ENCODE data around the gene ZNF516.

The ZNF516 gene

DNA sequence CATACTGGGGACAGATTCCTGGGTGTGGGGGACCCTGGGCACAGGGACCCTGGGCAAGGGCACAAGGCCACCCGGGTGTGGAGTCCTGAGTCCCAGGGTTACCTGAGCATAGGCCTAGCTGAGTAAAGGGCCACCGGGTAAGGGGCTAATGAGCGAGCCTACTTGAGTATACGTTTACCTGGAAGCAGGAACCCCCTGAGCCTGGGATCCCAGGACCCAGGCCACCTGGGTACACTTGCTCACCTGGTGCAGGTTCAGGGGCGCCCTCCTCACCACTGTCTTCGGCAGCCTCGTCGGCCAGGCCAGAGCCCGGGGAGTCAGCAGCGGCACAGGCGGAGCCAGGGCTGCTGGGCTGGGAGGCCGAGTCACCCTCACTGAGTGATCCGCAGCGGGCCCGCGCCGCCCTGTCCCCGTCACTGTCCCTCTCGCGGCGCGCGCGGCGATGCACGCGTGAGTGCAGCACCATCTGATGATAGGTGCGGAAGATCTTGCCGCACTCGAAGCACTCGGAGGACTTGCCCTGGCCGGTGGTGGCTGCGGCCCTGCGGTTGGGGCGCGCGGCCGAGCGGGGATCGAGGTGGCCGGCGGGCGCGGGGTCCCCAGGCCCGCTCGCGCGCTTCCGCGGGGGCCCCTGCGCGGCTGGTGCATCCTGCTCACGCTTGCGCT lies 53.9 kb downstream of the ZNF516 start:
- no peak for DNase-seq

DNA sequence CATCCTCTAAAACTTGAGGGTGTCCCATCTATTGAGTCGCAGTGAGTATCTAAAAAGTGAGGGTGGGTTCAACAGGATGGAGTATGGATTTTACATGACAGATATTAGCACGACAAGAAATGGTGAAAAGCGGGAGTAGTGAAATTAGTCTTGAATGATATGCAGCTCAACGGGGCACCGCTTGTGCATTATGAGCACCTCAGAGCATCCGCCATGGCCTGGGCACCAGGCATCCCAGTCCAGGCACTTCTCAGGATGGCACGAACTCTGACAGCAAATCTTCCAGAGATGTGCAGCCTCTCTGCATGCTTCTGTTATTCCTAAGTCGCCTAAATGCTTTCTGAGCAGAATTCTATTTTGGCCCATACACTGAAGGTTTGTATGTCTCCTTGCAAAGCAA lies 57.1 kb downstream of the ZNF516 start:
- no peak for DNase-seq

DNA sequence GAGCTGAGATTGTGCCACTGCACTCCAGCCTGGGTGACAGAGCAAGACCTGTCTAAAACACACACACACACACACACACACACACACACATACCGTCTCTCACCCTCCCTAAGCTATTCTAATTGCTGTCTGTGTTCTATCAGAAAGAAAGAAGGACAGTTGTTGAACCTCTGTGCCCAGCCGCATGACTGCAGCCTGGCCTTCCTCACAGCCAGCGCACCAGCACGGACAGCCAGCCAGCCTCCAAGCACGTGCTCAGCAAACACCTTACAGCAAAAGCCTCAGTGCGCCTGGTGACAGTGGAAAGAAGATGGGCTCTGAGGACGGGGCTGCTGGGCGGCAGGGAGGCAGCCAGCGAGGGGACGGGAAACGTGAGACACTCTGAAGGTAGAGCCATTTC lies 58.0 kb downstream of the ZNF516 start:
- no peak for DNase-seq

DNA sequence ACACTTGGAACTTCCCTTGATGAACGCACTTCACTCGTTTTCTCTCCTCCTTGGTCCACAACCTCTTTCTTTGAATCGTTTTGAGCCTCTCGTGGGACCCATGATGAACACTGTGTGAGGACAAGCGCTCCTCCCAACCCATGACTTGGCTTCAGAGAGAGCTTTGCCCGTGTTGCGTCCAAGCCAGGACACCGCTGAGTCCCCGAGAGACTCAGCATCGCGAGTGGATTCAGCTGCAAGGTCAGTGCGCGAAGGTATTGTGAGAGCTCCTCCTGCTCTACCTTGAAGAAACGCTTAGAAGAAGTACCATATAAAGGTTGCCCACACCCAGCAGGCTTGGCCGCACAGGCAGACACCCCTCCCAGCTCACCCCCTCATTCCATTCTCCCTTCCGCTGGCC lies 58.7 kb downstream of the ZNF516 start:
- no peak for DNase-seq

DNA sequence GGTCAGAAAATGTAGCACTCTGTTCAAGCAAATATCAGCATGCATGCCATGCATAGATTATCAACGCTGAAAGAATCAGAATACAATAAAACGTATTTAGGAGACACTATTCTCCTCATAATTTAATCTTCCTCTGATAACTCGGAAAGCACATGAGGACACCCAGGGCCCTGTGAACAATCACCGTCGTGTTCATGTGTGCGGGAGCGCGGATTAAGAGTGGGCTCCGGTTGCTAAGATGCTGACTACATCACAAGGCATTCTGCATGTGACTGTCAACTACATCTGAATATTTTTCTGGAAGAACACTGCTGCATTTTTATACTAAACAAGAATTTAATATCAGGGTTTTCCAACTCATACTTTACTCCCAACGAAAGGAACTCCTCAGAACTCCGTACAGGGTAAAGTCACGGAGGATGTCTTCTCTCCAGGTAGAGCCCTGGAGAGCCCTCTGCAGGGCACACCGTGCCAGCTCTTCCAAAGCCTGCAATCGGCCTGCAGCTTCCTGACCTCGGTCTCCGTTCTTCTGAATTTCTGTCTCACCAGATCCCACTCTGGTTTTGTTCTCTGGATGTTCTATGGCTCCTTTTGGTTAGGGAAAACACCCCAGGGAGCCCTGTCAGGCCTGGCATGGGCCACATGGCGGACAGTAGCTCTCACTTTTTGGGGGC lies 59.6 kb downstream of the ZNF516 start:
- DNase-seq, result no peak

DNA sequence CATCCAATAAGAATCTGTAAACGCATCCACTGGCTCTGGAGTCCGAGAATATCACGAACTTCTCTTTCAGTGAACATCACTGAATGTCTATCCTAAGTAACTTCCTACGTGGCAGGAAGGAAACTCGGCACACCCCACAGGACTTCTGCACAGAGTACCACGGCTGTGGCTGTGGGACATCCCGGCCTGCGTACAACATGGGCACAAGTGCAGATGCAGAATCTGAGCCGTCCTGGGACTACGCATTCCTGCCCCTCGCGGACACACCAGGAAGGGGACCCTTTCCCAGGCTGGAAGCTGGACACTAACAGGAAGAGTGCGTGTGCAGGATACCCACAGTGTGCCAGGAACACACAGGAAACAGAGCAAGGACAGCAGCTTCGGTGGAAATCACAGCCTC lies 60.6 kb downstream of the ZNF516 start:
- no peak for DNase-seq

DNA sequence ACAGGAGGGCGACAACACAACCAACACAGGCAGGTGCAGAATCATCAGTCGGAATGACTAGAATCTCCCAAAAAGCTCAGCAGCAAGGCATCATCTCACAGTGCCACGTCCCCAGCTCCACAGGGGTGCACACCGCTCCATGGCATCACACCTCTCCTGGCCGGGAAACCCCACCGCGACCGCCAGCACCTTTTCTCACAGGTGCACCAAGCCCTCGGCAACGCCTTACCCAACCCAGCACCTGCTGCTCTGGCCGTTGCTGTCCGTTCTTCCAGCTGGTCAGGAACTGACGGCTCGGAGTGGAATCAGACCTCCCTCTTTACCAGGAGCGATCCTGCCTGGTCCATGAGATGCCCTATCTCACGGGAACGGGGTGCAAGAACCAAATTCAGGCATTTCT lies 61.3 kb downstream of the ZNF516 start:
- no peak for DNase-seq

DNA sequence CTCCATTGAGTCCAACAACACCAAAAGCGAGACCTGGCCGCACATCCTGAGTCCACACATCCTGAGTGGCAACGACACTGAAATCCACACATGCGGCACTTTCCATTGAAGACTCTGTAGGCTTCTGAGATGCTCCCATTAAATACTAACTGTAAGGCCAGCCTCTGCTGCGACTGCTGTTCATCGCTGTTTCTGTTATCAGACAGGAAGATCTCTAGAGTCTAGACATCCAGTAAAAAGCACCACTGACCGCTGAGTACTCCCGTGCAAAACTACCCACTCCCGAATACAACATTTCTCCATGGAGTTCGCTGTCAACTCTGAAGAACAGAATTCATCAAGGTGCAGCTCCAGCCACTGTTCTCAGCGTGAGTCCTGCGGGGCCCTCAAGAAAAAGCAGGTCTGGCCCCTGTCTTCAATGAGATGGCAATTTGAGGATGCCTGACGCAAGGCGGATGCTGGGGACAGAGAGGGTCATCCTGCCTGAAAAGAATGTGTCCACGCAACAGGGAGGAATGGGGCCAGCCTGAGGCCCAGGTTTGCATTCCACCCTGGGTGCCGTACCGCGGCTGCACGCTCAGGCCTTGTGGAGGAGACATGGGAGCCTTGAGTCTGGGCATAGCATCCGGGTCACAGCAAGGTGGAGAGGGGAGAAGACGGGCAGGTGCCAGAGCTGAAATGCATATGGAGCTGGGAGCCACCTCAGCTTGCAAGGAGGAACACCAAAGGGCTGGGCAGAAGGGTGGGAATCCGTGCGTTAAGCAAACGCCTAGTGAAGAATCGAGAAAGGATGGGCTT lies 61.9 kb downstream of the ZNF516 start:
- no peak for DNase-seq

DNA sequence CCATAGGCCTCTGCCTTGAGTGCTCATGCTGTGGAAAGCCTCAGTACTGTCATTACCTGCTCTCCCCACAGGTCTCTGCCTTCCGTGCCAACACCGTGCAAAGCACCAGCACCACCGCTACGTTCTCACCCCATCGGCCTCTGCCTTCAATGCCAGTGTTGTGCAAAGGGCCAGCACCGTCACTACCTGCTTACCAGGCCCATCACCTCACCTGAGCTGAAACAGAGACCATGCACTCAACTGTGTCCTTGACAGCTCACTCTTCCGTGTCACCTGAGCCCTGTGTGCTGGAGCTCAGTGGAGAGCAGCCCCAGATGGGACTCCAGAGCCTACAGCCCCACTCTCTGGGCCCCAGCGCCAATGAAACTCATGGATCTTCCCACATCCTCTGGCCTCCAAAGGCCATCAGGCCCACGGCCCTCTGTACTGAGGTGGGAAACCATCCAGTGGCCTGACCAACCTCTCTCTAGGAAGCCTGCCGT lies 62.7 kb downstream of the ZNF516 start:
- no peak for DNase-seq

DNA sequence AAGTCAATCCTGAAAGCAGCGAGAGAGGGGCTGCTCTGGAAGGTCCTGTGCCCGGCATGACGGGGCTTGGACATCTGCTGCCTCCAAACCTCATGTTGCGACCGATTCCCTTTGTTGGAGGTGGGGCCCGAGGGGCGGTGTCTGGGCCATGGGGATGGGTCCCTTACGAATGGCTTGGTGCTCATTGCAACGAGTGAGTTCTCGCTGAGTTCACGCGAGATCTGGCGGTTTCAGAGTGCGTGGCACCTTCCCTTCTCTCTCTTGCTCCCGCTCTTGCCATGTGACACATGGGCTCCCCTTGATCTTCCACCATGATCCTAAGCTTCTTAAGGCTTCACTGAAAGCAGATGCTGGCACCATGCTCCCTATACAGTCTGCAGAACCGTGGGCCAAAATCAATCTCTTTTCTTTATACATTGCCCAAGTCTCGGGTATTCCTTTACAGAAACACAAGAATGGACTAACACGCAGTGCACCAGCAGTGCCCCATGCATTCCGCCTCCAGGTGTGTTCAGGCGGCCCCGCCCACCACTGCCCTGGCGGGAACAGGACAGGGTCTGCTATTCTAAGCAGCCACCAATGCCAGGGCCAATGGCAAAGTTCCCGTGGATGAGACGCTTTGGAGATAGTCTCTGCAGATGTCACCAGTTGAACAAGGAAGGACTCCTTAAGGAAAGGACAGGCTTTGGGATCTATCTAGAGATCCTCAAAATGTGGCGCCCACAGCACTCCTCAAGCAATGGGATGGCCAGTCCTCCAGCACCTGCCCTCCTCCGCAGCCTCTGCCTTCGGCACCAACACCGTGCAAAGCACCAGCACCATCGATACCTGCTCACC lies 63.4 kb downstream of the ZNF516 start:
- DNase-seq, result peak; percentile 31 to 37

DNA sequence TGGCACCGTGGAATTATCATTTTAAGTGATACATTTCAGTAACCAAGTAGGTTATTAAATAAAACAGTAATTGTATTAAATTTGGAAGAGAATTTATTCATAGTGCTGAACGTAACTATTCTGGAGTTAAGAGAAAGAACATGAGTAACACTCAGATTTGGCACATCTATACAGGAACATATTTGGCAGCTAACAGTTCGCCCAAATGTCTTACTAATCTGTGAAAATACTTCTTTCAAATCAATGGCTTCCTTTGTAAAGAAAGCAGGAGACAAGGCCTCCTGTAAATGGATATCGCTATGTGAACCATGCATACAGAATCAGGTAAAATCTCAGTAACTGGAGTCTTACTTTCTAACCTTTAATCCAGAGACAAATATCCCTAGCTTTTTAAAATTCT lies 64.4 kb downstream of the ZNF516 start:
- no peak for DNase-seq

DNA sequence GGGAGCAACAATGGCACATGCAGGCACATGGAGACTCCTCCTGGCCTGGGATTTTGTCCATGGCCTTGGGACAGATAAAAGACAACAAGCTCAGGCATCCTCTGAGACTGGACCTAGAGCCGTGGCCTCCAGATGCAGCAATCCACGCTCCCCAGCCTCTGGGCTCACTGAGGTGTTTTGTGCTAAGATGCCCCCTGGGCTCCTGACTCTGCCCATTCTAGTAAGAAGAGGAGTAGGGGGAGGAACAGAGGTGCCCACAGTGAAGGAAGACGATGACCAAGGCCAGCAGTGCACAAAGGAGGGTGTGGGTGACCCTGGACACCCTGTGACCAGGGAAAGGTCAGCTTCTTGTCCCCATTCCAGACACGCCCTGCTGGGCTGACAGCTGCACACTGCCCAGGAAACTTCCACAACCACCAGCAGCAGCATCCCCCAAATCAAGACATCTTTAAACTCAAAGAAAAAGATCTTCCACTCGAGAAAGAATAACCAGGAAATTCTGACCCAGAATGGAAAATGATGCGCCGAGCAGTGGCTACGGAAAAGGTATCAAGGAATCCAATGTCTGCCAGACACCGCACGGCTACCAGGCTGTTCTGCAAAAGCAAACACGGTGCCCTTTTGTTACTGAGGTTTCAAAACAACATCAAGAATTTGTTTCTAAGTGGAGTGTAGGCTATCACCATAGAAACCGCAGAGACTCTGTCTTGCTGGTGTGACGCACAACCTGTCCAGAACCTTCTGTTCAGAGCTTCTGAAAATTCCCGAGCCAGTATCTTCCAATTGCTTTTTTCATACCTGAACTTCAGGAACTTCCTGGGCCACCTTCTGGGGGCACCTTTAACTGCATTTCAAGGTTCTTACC lies 65.5 kb downstream of the ZNF516 start:
- DNase-seq, result no peak

DNA sequence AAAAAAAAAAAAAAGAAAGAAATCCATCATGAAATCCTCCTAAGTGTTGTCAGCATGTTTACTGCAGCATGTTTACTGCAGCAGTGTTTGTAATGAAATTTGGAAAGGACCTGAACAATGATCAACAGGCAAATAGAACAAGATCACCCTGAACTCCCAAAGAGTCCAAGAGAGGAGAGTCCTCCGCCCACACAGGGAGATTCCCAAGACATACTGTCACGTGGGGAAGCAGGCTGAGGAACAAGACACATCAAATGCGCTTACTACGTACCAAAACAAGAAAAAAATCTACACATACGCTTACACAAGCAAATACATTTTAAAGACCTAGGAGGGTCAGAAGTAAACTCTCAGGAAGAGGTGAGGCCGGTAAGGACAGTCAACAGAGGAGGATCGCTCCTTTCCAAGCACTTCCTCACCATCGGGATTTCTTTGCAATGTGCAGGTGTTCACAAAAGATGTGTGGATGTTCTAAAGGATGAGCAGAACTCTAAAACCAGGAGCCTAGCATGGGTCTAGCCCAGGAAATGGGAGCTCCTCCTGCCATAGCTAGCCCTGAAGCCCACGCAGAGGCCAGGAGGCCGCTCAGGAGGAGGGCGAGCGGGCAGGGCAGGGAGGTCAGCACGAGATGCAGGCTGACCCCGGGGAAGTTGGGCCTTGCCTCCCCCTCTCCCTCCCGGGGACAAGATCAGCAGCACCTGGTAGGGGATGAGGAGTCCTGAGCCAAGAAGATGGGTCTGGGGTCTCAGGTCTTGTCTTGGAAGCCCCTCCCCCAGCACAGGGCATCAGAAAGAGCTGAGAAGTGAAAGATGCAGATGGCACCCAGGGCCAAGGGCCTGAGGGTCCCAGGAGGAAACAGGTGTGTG lies 66.4 kb downstream of the ZNF516 start:
- no peak for DNase-seq

DNA sequence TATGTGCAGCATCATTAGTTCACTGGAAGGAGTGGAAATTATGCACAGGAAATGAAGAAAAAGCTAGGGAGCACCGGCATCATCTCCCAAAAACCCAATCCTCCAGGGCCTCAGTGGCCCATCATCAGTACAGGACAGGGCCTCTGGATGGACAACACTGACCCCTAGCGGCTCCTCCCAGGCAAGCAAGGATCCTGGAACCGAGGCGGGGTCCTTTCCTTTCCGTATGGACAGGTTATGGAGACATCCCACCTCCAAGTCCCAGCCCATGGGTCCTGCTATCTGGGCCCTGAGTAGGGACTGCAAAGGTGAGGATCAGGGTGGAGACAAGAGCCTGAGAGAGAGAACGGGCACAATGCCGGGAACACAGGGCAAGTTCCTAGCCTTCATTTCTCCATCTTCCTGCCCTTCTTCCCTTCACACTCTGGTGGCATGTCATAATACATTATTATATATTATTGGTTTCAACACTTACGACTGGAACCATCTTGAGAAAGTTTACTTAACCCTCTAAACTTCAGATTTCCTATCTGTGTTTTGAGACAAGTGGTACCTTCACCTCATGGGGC lies 68.2 kb downstream of the ZNF516 start:
- DNase-seq, result peak in 1 of 2 experiments; percentile 50

DNA sequence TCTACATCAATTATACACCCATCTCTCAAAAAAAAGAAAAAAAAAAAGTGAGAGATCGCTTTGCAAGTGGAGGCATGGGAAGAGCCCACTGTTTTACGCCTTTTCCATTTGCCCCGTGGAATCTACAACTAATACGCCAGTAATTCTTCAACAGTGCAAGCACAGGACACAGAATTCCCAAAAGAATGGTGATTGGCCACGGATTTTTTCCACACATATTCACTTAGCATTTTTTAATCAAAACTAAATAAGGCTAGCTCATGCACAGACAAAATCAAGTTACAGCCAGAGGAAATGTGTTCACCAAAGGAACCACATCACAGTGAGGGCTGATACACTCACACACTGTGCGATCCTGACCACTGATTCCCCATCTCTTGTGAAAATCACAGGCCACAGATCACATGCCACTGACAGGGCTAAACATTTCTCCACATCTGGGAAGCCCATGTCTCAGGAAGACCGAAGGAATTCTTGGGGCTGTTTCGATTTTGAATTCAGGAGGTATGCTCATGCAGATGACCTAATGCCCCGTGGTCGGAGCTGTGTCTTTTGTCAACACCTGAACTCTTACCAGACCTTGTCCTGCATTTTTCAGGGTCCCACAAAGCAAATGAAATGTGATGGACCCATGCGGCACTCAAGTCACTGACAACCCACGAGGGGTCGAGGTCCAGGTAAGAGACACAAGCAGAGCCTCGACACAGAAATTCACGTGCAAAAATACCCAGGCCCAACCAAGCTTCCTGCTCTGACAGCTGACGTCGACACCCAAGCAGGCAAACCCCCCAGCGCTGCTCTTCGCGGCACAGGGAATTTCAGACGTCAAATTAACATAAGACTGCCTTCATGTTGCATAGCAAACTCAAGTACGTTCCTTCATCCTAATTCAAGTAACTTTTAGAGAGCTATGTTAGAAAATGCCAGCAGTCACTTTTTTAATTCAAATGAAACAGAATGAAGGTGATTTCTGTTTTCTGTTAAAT lies 69.6 kb downstream of the ZNF516 start:
- DNase-seq, result no peak

DNA sequence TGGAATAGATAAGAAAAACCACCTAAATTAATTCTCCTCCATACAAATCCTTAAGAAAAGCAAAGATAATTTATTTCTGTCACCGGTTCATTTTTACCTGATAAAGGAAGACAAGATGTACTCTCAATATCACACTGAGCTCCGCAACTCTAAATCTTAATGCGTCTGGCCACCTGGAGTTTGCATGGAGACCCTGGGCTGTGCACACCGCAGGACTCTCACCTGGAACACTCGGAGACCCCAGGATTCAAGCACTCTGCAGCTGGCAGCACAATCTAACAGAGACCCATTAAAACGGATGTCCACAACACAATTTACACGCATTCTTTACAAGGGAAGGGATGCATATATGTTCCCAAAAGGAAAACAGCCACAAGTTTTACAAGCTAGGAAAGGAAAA lies 72.2 kb downstream of the ZNF516 start:
- no peak for DNase-seq

DNA sequence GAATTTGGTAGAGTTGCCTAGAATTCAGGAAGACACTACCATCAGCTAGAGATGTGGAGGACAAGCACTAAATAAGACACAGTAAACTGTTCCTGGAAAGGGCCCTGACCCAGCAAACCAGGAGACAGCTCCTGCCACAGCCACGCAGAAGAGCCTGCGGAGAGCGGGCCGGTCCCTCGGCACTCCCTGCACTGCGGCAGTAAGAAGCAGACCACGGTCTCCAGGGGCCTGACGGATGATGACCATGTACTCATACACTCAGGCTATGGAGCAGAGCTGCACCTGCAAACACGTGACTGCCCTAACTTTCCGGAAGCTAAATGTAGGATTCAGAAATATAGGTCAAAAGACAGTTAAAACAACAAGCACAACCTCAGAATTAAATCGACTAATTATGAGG lies 72.9 kb downstream of the ZNF516 start:
- DNase-seq, result no peak

DNA sequence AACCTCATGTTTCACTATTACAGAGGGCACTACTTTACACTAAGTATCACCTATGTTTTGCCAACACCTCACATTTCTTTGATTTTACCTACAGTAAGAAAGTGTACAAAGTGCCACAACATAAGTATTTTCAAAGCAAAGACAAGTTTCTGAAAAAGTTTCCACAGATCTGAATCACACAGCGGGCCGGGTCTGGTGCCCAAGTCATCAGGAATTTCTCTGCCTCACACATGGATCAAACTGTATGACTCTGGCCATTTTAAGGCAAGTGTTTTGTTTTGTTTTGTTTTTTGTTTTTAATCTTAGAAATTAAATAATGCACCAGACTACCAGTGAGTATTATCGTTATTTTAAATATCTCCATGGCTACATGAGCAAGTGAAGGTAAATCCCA lies 73.4 kb downstream of the ZNF516 start:
- DNase-seq, result no peak

All from NCI-H526 (cell line).